HG02763 (cell line): Measurements from ENCODE around the gene SLX4.
"Not testable (repeated sequence)": the region's sequence is repeated elsewhere in the genome, so short reads cannot be mapped to it uniquely, and the experiment has no call there.

Experiments
- ATAC-seq: cut with Tn5 transposase; IDR thresholded peaks from one replicate; pipeline ENCODE4 v1.9.1; 2021; ENCODE audit warnings: mild to moderate bottlenecking, moderate library complexity; ENCODE audit not compliant: unreplicated experiment

The SLX4 gene

DNA sequence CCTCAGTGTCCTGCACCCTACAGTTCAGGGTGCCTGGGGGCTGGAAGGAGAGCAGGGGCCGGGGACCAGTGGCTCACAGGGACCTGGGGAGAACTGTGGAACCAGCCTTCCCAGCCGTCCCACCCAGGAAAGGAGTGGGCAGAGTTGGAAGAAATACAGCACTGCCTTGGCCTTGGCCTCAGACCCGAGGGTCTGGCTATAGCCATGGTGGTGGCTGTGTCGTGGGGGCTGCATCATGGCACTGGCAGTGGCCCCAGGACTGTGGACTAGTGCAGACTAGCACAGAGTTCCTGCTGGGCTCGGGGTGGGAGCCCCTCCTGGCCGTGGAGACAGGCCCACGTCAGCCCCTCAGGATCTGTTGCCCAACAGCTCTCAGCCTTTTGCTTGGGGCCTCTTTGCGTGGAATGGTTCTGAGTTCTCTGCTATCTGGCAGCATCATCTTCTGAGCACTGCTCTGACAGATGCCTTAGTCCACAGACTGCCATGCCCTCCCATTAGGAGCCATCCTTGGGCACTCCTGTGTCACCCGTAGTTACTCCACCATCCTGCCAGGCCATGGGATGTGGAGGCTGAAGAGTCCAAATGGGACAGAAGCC, 30.5 kb upstream of the SLX4 start:
- ATAC-seq = no peak

DNA sequence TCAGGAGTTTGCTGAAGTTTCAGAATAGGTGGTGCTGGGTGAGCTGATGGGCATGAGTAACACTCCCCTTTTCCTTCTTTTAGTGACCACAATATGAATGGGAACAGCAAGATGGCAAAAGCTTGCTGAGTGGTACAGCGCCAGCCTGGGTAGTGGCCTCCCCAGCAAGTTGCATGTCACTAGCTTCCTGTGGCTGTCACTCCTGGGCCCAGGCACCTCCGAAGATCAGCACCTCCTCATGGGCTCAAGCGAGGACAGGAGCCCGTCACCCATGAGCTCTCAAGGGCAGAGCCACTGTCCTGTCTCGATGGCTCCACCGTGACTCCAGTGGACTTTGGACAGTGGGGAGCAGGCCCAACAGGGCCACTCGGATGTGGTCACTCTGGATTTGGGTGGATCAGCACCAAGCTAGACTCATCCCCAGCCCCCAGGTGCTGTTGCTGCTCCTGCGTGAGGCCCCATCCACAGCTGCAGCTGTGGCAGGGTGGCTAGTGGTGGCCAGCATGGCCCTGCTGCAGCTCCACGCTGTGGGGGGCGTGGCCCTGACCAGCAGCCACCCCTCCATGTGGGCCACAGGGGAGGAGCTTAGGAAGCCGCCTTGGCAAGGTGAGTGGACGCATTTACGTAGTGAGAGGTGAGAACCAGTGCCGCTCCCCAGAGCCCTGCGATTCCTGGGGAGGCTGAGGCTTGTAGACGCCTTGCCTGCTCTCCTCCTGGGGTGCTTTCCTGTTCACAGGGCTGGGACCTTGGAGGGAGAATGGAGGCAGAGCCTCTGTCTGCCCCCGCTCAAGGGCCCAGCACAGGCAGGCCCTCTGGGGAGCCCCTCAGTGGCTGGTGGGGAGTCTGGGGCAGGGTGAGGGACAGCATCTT, 29.5 kb upstream of the SLX4 start:
- ATAC-seq = no peak

DNA sequence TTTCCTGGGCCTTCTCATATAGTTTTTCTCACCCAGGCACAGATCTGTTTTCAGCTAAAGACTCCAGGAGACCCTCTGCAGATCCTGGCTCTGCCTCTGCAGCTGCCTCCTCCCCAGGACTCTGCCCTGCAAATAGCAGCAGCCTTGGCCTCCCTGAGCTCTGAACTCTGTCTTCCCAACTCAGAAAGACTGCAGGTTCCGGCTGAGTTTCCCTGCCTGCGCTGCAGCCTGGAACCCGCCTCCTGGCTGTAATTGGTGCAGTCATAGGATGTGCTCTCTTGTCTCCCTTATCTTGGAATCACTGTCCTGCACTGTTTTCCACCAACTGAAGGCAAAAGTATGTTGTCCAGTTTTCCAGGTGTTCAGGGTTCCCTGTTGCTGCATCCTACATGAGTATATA, 28.8 kb upstream of the SLX4 start:
- ATAC-seq = no peak

DNA sequence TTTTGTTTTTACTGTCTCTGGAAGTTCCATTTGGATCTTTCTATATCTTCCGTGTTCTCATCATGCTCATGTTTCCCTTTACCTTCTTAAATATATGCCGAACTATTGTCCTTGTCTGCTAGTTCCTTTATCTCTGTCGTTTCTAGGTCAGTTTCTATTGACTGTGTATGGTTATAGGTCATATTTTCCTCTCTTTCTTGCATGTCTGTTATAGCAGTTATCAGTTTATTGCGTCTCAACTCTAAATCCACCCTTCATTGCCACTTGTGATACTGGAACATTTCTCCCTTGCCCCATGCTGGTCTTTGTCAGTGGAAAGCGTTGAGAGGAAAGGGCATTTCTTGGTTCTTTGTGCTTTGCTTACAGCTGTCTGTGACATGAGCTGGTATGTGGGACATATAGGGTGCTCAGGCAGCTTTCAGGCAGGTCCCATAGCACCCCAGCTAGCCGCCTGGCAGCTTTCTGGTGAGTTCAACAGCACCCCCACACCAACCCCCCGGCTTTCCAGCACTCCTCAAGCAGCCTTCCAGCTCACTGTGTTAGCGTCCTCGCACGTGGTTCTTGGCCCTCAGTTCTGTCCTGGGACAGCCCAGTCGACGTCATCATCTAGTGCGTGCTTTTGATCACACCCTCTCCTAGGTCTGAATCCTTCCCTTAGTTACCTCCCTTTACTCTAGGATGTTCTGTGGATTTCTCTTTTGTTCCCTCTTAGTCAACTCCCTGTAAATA, 27.7 kb upstream of the SLX4 start:
- ATAC-seq = no peak

DNA sequence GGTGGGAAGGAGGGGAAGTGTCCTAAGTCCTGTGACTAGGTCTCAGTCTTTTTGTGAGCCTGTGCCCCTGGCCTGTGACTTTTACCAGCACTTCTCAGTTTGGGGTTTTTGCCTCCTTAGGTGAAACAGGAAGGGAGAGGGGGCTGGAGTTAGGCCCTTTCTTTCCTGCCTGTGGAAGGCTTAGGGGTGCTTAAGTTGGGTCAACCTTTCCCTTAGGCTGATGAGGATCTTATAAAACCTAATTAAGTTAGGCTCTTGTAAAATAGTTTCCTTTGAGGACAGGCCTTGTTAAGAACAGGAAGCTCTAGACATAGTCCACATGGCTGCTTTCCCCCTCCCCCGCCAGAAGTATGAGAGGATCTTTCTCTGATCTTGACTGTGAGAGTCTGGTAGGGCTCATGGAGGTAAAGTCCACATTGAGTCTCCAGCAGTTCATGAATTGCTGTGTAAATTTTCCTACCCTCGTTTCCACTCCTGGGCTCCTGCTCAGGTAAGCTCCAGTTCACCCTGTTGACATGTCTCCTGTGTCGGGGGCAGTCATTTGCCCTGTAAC, 26.0 kb upstream of the SLX4 start:
- no peak for ATAC-seq

DNA sequence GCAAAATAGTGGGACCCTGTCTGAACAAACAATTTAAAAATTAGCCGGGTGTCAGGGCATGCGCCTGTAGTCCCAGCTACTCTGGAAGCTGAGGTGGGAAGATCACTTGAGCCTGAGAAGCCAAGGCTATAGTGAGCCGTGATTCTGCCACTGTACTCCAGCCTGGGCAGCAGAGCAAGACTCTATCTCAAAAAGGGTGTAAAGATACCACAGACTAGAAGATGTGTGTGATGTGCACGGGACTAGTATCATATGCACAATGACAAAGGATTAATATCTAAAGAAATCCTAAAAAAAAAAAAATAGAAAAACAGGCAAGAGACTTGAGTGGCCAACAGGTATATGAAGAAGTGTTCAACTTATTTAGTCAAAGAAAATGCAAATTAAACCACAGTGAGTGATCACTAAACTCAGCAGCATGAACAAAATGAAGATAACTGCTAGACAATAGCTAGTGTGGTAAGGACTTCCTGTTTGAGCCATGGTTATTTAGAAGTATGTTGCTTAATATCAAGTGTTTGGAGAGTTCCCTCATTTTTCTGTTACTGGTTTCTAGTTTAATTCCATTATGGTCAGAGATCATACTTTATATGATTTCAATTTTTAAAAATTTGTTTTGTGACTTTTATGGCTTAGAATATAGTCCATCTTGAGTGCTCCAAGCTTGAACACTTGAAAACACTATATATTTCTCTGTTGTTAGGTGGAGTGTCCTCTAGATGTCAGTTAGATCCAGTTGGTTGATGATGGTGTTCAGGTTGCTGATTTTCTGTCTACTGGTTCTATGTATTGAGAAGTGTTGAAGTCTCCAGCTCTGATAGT, 14.7 kb upstream of the SLX4 start:
- no peak for ATAC-seq

DNA sequence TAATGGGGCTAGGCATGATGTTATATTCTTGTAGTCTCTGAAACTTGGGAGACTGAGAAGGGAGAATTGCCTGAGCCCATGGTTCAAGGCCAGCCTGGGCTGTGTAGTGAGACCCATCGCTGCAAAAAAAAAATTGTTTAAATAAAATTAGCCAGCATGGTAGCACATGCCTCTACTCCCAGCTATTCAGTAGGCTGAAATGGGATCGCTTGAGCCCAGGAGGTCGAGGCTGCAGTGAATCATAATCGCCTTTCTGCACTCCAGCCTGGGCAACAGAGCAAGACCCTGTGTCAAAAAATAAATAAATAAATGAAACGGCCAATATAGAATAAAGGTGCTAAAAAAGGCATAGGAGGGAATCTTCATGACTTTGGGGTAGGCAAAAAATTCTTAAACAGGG, 13.9 kb upstream of the SLX4 start:
- no peak for ATAC-seq

DNA sequence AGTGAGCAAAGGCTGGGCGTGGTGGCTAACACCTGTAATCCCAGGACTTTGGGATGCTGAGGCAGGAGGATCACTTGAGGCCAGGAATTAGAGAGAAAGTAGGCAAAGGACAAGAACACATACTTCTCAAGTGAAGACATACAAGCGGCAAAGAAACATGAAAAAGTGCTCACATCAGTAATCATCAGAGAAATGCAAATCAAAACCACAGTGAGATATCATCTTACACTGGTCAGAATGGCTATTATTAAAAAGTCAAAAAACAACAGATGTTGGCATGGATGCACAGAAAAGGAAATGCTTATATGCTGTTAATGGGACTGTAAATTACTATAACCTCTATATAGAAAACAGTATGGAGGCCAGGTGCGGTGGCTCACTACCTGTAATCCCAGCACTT, 12.2 kb upstream of the SLX4 start:
- ATAC-seq = no peak

DNA sequence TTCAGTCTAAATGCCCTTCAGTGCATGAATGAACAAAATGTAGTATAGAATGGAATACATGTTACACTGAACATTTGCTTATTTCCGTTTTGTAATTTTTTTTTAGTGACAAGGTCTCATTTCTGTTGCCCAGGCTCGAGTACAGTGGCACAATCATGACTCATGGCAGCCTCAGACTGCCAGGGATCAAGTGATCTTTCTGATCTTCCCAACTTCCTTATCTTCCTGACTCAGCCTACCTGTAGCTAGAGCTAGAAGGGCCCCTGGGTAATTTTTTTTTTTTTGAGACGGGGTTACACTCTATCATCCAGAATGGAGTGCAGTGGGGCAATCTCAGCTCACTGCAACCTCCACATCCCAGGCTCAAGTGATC, 7.3 kb upstream of the SLX4 start:
- no peak for ATAC-seq

DNA sequence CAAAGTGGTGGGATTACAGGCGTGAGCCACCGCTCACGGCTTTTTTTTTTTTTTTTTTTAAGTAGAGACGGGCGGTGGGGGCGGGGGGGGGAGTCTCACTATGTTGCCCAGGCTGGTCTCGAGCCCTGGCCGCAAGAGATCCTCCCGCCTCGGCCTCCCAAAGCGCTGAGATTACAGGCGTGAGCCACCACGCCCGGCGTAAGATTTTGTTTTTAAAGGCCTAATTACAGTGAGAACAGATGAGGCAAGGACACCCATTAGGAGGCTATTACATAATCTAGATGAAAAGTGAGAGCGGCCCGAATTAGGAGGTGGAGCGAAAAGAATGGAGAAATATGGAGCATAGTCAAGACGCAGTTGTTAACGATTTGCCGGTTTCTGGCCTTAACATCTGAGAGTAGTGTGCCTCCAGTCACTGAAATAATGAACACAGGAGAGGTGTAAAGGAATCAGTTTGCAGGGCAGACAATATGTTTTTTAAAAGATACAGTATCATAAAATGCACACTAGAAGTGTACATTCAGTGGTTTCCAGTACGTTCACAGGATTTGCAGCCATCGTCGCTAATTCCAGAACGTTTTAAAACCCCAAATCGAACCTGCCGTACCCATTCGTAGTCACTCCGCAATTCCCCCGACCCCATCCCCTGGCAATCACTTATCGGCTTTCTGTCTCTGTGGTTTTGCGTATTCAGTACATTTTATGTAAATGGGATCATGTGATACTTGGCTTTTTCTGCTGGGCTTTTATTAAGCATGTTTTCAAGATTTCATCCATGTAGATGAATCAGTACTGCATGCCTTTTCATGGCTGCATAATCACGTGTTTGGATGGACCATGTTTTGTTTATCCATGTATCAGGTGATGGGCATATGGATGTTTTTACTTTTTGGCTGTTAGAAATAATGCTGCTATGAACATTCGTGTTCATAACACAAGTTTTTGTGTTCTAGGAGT, 1.4 kb upstream of the SLX4 start:
- no peak for ATAC-seq

DNA sequence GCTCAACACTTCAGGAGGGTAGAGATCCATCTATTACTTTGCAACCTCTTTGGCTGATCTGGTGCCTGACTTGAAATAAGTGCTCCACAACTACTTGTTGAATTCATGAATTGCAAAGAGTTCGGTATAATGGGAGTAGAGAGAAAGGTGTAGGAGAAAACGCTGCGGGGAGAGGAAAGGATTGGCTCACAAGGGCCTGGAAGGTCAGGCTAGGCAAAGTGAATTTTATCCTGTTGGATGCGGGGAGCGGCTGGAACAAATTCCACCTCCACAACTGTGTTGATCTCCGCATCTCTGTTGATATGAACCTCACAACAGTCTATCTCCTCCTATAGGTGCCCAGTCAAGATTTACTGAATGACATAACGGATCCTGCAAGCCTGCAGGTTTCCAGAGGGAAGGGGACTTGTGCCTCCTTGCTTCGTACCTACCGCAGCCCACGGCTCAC, 684 bp downstream of the SLX4 start:
- ATAC-seq = no peak

DNA sequence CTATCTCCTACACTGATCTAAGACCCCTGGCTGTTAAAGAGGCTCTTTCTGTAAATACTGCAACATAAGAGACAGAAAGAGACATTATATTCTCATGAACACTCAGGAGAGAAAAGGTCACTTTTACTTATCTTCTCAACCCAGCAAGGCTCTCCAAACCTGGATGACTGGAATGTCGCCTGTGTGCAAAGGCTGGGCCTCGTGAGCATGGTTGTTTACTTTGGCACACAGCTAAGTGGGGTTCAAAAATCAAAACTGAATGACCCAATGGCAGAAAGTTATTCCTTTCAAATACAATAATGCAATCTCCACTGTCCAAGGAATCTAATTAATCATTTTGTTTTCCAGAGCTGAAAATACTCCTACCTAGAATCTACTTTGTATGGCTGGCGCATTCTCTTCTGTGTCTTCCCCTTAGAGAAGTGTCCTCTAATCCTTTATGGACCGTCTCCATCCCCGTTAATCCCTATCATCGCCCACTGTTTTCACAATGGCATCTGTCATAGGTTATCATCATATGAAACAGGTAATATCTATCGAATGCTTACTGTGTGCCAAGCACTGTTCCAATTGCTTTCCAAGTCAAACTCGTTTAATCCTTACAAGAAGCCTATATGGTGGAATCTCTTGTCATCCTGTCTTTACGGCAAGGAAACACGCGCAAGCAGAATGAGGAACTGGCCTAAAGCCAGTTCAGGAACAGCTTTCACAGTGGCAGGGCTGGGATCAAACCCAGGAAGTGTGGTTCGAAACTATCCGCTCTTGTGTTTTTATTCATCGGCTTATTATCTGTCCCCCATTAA, 1.3 kb downstream of the SLX4 start:
- ATAC-seq = no peak

DNA sequence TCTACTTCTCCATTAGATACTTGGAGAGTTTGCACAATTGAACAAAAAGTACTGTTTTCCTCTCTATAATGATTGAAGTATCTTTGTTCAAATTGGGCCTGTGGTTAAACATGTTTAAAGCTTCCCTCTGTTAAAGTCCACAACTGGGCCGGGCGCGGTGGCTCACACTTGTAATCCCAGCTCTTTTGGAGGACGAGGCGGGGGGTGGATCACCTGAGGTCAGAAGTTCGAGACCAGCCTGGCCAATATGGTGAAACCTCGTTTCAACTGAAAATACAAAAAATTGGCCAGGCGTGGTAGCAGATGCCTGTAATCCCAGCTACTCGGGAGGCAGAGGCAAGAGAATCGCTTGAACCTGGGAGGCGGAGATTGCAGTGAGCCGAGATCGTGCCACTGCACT, 2.4 kb downstream of the SLX4 start:
- ATAC-seq = not testable (repeated sequence)

DNA sequence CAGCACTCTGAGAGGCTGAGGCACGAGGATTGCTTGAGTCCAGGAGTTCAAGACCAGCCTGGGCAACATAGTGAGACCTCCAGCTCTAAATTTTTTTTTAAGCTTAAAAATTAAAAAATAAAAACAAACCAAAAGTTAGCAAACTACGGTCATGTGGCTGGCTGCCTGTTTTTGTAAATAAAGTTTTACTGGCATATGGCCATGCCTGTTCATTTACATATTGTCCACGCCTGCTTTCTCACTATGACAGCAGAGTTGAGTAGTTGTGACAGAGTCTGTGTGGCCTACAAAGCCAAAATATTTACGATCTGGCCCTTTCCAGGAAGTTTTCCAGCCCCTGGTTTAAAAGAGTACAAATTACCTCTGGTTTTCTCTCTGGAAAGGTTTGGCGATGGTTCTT, 3.3 kb downstream of the SLX4 start:
- no peak for ATAC-seq

DNA sequence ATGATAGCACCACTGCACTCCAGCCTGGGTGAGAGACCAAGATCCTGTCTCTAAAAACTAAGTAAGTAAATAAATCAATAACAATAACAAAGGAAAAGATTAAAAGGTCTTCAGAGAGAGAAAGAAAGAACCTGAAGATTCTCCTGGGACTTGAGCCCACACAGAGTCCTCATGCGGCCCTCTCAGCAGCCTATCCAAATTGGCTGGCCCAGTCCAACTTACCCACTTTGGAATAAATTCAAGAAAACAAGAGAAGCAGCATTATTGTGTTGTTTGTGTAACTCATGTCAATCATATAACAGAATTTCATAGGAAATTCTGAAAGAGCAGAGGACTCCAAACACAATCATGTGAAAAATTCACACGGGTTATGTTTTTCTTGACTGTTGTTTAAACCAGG, 3.8 kb downstream of the SLX4 start:
- ATAC-seq = no peak

DNA sequence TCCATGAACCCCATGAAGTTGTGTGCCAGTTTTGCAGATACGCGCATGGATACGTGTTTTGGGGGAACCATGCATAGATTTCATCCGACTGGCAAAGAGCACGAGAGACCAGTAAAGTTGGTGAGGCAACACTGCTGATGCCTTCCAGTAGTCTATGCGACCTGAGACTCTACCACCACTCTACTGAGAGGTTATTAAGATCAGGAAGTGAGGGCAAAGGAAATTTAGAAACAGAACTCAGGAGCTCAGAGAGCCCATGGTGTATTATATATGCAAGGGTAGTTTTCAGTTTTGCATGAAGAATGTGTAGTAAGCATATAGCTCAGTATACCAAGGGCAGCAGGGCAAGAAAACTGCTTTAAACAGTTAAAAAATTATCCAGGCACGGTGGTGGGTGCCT, 4.2 kb downstream of the SLX4 start:
- no peak for ATAC-seq

DNA sequence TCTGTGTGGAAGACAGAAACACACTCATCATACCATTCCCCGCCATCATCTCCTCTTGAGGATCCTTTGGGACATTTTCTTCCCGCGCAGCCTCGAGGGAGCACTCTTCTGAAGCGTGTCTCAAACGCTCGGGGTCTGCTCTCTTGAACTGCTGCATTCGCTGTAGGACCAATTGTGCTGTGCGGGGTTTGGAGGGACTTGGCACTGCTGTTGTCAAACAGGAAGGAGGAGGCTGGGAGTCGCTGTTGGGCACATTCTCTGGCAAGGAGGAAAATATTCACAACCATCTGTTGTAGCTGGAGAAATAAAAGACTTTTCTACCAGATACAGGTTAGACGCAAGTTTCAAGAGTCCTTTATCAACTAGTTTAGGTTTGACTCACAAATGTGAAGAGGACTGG, 5.0 kb downstream of the SLX4 start:
- no peak for ATAC-seq

DNA sequence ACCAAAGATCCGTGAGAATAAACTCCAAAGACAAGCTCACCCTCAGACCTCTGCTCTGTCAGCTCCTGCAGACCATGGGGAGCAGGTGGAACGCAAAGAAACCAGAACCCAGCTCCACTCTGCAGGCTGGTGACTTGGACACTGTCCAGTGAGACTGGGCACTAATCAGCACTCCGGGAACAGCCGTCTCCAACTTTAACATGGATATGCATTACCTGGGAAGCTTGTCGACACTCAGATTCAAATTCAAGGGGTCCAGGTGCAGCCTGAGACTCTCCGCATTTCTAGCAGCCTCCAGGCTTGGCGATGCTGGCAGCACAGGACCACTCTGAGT, 9.1 kb downstream of the SLX4 start:
- no peak for ATAC-seq
